ENCODE data around the gene PTPRD. TPM values are rescaled to one million over a fixed set of nuclear protein-coding genes. Genes with fewer than 3 reads are reported as not detected.

PTPRD gene
- total RNA-seq, 4 donors from 2014 or later: 0.72 to 8.0 (median 3.0) TPM

DNA sequence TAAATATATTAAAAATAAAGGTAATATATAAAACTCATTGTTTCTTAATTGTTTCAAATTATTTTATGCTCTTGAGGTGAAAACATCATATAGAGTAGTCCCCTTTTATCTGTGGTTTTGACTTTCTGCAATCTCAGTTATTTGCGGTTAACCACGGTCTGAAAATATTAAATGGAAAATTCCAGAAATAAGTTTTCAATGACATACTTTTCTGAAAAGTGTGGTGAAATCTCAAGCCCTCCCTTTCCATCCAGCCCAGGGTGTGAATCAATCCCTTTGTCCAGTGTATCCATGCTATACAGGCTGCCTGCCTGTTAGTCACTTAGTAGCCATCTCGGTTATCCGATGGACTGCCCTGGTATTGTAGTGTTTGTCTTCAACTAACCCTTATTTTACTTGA lies 2266.5 kb downstream of the PTPRD start:
- 90 to 98% methylated on average over 4 of the region's 4 CpGs for WGBS, 2 donors
- no peak overlapping the region for H3K4me3 ChIP-seq (ENCODE audit: low read depth, poor library complexity, severe bottlenecking)
- intact Hi-C loops (cut with DNase I; ENCODE audit: low total_unique reads): no loop called here
- no peak for TF ChIP-seq CTCF (IDR thresholded peaks at IDR 0.05)
- TF ChIP-seq POLR2A (IDR thresholded peaks at IDR 0.05): no peak
- DNase-seq (ENCODE audit: low spot score in 2 of 2): no peak

DNA sequence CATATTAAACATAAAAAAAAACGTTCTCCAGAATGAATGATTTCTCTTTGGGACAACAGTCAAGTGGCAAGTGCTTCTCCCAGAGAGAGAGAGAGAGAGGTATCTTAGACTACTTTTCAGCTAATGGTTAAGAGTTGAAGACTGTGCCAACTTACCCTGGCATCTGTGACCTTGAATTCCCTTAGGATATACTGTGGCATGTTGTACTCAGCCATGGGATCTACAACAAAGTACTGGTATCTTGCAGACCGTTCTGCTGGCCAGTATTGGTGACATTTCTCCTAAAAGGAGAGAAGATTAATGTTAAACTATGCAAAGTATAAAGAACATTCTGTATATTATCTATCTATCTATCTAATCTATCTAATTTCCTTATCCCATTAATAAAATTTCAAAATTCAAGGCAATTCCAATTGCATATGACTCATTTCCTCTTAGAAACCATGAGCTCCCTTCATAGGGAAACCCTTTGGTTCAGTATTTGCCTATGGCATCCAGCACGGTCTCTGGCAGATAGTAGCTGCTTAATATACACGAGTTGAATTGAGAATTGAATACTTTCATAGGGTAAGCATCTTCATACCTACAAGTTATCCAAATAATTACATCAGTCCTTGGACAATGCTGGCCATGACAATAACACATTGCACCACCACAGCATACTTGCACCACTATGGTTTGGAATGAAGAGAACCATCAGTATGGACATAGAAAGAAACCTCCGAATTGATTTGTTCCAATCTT lies 2273.9 kb downstream of the PTPRD start:
- no peak overlapping the region for H3K4me3 ChIP-seq (ENCODE audit: low read depth, poor library complexity, severe bottlenecking)
- DNase-seq (ENCODE audit: low spot score in 2 of 2): no peak
- WGBS, 2 donors: 52 to 56% methylated on average over 5 of the region's 5 CpGs
- TF ChIP-seq POLR2A (IDR thresholded peaks at IDR 0.05) (no peak), CTCF (IDR thresholded peaks at IDR 0.05) (no peak)
- intact Hi-C loops (cut with DNase I; ENCODE audit: low total_unique reads): no loop called here

DNA sequence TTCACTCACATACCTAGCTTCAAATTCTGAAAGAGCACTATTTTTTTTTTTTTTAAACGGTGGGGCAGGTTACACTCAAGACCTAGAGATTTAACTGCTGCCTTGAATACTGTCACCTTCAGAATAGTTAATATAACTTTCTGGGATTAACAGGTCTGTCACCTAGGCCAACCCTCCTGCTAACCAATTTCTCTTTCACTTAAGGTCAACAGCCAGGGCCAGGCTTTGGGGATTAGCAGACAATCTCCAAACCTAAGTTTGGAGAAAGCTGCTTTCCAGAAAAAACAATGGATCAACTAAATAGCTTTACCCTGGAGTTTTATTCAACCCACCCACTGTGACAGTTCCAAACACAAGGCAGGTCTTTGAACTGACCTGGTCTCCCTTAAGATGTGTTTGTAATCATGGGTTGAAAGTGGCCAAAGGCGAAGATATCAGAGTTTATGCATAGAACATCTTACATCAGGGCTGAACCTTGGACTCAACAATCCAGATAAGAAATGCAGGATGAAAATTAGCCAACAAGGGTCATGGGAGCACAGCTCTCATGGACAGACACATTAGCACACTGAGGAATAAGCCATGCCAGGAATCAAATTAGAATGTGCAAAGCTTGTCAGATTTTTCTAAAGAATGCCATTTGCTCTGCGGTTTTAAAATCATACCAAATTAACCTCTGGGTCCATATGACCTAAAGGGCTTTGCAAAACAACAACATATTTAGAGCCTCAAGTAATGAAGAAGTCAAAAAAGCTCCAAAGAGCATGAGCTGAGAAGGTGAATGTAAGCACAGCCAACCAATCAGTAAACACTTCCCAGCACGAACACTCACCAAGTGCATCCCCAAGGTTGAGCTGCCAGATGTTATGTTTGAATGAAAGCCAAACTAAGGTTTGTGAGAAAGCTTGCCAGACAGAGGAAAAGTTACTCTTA lies 2274.7 kb downstream of the PTPRD start:
- intact Hi-C loops (cut with DNase I; ENCODE audit: low total_unique reads): no loop called here
- TF ChIP-seq CTCF (IDR thresholded peaks at IDR 0.05) (no peak), POLR2A (IDR thresholded peaks at IDR 0.05) (no peak)
- WGBS, 2 donors: 70 to 73% methylated on average over 4 of the region's 4 CpGs

DNA sequence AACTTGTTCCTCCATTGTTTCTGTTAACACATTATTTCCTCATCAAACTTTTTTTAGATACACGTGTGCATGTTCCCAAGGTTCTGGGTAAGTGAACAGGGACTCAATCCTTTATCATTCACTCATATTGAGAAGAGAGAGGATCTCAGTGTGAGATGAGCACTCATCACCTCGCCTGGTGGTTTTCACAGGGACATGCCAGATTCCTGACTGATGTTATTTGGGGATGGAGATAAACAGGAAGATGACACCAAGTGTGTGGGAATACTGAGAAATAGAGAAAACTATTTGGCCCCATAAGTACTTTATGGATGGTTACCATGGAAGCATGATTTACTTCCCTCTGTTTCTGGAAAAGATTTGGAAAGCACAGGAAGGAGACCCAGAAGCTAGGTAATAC lies 2279.9 kb downstream of the PTPRD start:
- no peak for DNase-seq (ENCODE audit: low spot score in 2 of 2)
- no peak for TF ChIP-seq CTCF (IDR thresholded peaks at IDR 0.05)
- TF ChIP-seq POLR2A (IDR thresholded peaks at IDR 0.05): no peak
- H3K4me3 ChIP-seq (ENCODE audit: low read depth, poor library complexity, severe bottlenecking): no peak overlapping the region
- 83 to 87% methylated on average over 2 of the region's 2 CpGs for WGBS, 2 donors
- intact Hi-C loops (cut with DNase I; ENCODE audit: low total_unique reads): no loop called here

More for the DNA sequence above, 2274.7 kb downstream of the PTPRD start:
- no peak overlapping the region for H3K4me3 ChIP-seq (ENCODE audit: low read depth, poor library complexity, severe bottlenecking)
- no peak for DNase-seq (ENCODE audit: low spot score in 2 of 2)

DNA sequence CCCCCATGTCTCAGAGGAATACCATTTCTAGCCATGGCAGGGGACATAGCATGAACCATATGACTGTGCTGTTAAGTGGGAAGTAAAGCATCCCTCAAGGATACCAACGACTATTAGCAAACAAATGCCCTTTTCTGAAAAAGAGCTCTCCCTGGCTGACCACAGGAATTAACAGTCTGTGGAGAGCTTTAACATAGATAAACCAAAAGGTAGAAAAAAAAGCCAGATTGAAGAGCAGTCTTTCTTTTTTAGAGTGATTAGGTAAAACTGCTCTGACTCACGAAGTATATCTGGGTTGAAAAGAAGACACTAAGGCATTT lies 2280.5 kb downstream of the PTPRD start:
- no peak overlapping the region for H3K4me3 ChIP-seq (ENCODE audit: low read depth, poor library complexity, severe bottlenecking)
- no peak for DNase-seq (ENCODE audit: low spot score in 2 of 2)
- no peak for TF ChIP-seq CTCF (IDR thresholded peaks at IDR 0.05)
- no peak for TF ChIP-seq POLR2A (IDR thresholded peaks at IDR 0.05)
- 71 to 78% methylated on average over 2 of the region's 2 CpGs for WGBS, 2 donors
- intact Hi-C loops (cut with DNase I; ENCODE audit: low total_unique reads): no loop called here
